ENCODE results near the gene GAB4.
A peak's percentile ranks its signal among the peaks of the same experiment; 100 is the strongest.
"Not testable (repeated sequence)": the region's sequence is repeated elsewhere in the genome, so short reads cannot be mapped to it uniquely, and the experiment has no call there.

GAB4 gene

DNA sequence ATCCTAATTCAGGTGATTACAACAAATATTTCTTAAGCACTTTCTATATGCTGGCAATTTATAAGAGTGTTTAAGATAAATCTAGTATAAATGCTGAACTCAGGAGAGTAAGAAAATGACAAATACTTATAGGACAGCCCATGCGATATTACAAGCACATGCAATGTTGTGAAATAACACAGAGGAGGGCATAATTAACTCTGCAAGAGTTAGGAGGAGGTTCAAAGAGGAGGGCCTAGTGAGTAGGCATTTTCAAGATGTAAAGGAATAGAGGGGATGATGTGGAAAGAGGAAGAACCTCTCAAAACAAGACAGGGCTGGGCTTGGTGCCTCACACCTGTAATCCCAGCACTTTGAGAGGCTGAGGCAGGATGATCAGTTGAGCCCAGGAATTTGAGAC lies 39.6 kb upstream of the GAB4 start:
- H3K27ac ChIP-seq (ENCODE audit: low read depth, low read length) = no peak overlapping the region
- no peaks in the 10 kb centered on the region for H3K36me3 ChIP-seq (ENCODE audit: control insufficient read depth, low read length)
- H3K79me2 ChIP-seq (ENCODE audit: control insufficient read depth, low read length) = no peaks in the 10 kb centered on the region
- TF ChIP-seq EZH2phosphoT487 (IDR thresholded peaks at IDR 0.05; ENCODE audit: borderline replicate concordance, low read length) = no peak
- TF ChIP-seq, protein P1, sequence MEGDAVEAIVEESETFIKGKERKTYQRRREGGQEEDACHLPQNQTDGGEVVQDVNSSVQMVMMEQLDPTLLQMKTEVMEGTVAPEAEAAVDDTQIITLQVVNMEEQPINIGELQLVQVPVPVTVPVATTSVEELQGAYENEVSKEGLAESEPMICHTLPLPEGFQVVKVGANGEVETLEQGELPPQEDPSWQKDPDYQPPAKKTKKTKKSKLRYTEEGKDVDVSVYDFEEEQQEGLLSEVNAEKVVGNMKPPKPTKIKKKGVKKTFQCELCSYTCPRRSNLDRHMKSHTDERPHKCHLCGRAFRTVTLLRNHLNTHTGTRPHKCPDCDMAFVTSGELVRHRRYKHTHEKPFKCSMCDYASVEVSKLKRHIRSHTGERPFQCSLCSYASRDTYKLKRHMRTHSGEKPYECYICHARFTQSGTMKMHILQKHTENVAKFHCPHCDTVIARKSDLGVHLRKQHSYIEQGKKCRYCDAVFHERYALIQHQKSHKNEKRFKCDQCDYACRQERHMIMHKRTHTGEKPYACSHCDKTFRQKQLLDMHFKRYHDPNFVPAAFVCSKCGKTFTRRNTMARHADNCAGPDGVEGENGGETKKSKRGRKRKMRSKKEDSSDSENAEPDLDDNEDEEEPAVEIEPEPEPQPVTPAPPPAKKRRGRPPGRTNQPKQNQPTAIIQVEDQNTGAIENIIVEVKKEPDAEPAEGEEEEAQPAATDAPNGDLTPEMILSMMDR (IDR thresholded peaks at IDR 0.05; ENCODE audit: low read depth, low read length, poor library complexity, severe bottlenecking) = no peak
- H3K4me2 ChIP-seq (ENCODE audit: low read length) = no peak overlapping the region
- no peaks in the 10 kb centered on the region for H3K27me3 ChIP-seq (ENCODE audit: control insufficient read depth, low read length)
- H4K20me1 ChIP-seq (ENCODE audit: control insufficient read depth, insufficient read depth, low read depth, low read length) = no peaks in the 10 kb centered on the region
- H3K4me1 ChIP-seq (ENCODE audit: control insufficient read depth, low read length) = peaks cover 57% of the 10 kb centered on the region
- no peak overlapping the region for H3K4me3 ChIP-seq (ENCODE audit: low read length)
- H3K9me3 ChIP-seq (ENCODE audit: control insufficient read depth, insufficient read depth, low read length) = no peaks in the 10 kb centered on the region
- H3F3A ChIP-seq (ENCODE audit: control insufficient read depth, insufficient read depth) = no peaks in the 10 kb centered on the region
- H3K9me2 ChIP-seq (replicated peaks; ENCODE audit: control insufficient read depth, low read length) = no peaks in the 10 kb centered on the region

DNA sequence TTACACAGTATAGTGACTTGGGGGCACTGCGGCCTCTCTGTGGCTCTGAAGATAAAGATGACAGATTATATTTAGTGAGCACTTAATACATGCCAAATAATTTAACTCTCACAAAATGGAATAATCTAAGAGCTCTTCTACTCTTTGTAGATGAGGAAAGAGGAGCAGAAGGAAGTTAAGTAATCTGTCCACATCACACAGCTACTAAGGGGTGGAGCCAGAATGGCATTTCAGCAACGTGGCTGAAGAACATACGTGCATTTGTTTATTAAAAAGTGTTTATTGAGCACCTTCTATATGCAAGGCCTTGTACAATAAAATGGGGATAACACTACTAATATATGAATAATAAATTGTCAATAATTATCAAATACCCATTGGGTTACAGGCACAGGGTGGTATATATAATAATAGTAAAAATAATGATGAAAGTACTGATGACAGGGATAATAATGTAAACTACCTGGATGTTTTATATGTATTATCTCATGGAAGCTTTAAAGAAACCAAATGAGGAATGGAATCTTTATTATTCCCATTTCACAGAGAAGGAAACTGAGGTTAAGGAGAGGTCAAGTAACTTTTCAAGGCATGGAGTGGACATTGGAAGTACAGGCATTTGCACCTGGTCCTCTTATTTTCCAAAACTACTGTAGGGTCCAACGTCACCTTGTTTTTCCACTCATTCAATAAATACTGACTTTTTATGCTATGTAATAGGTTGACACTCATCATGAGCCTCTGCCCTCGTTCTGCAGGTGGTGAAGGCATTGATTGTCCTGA lies 38.7 kb upstream of the GAB4 start:
- Histone ChIP-seq H3K4me2 (ENCODE audit: low read length) (no peak overlapping the region), H3F3A (ENCODE audit: control insufficient read depth, insufficient read depth) (no peaks in the 10 kb centered on the region), H3K79me2 (ENCODE audit: control insufficient read depth, low read length) (no peaks in the 10 kb centered on the region), H3K9me3 (ENCODE audit: control insufficient read depth, insufficient read depth, low read length) (no peaks in the 10 kb centered on the region), H4K20me1 (ENCODE audit: control insufficient read depth, insufficient read depth, low read depth, low read length) (no peaks in the 10 kb centered on the region), H3K9me2 (replicated peaks; ENCODE audit: control insufficient read depth, low read length) (no peaks in the 10 kb centered on the region), H3K27me3 (ENCODE audit: control insufficient read depth, low read length) (no peaks in the 10 kb centered on the region), H3K4me1 (ENCODE audit: control insufficient read depth, low read length) (peaks cover 63% of the 10 kb centered on the region), H3K4me3 (ENCODE audit: low read length) (no peak overlapping the region), H3K27ac (ENCODE audit: low read depth, low read length) (no peak overlapping the region), H3K36me3 (ENCODE audit: control insufficient read depth, low read length) (no peaks in the 10 kb centered on the region)
- TF ChIP-seq, protein P1 (IDR thresholded peaks at IDR 0.05; ENCODE audit: low read depth, low read length, poor library complexity, severe bottlenecking) = no peak
- TF ChIP-seq EZH2phosphoT487 (IDR thresholded peaks at IDR 0.05; ENCODE audit: borderline replicate concordance, low read length) = no peak

DNA sequence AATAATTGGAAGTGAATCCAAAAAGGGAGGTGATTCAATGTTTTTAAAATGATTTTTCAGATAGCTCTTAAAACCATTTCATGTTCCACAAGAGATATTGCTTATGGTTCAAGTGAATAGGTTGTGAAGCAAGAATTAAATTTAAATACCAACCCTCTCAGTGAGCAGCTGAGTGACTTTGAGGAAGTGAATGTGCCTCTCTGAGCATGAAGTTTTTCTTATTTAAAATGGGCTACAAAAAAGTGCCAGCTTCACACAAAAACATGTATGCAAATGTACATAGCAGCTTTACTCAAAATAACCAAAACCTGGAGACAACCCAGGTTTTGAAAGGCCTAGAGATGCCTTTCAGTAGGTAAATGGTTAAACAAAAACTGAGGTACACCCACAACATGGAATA lies 35.5 kb upstream of the GAB4 start:
- peak overlapping the region; percentile 25 for H3K27ac ChIP-seq (ENCODE audit: low read depth, low read length)
- peak overlapping the region; percentile 35 for H3K4me3 ChIP-seq (ENCODE audit: low read length)
- no peaks in the 10 kb centered on the region for H3K79me2 ChIP-seq (ENCODE audit: control insufficient read depth, low read length)
- H3K27me3 ChIP-seq (ENCODE audit: control insufficient read depth, low read length) = no peaks in the 10 kb centered on the region
- H3K4me1 ChIP-seq (ENCODE audit: control insufficient read depth, low read length) = peaks cover 61% of the 10 kb centered on the region
- peak overlapping the region; percentile 57 for H3K4me2 ChIP-seq (ENCODE audit: low read length)
- H3K9me2 ChIP-seq (replicated peaks; ENCODE audit: control insufficient read depth, low read length) = no peaks in the 10 kb centered on the region
- H3F3A ChIP-seq (ENCODE audit: control insufficient read depth, insufficient read depth) = 0 out of 2 replicates have a peak, but pooled peaks cover 1% of the 10 kb centered on the region
- TF ChIP-seq, protein P1 (IDR thresholded peaks at IDR 0.05; ENCODE audit: low read depth, low read length, poor library complexity, severe bottlenecking) = no peak
- no peak for TF ChIP-seq EZH2phosphoT487 (IDR thresholded peaks at IDR 0.05; ENCODE audit: borderline replicate concordance, low read length)
- H3K36me3 ChIP-seq (ENCODE audit: control insufficient read depth, low read length) = no peaks in the 10 kb centered on the region
- H4K20me1 ChIP-seq (ENCODE audit: control insufficient read depth, insufficient read depth, low read depth, low read length) = no peaks in the 10 kb centered on the region
- no peaks in the 10 kb centered on the region for H3K9me3 ChIP-seq (ENCODE audit: control insufficient read depth, insufficient read depth, low read length)

DNA sequence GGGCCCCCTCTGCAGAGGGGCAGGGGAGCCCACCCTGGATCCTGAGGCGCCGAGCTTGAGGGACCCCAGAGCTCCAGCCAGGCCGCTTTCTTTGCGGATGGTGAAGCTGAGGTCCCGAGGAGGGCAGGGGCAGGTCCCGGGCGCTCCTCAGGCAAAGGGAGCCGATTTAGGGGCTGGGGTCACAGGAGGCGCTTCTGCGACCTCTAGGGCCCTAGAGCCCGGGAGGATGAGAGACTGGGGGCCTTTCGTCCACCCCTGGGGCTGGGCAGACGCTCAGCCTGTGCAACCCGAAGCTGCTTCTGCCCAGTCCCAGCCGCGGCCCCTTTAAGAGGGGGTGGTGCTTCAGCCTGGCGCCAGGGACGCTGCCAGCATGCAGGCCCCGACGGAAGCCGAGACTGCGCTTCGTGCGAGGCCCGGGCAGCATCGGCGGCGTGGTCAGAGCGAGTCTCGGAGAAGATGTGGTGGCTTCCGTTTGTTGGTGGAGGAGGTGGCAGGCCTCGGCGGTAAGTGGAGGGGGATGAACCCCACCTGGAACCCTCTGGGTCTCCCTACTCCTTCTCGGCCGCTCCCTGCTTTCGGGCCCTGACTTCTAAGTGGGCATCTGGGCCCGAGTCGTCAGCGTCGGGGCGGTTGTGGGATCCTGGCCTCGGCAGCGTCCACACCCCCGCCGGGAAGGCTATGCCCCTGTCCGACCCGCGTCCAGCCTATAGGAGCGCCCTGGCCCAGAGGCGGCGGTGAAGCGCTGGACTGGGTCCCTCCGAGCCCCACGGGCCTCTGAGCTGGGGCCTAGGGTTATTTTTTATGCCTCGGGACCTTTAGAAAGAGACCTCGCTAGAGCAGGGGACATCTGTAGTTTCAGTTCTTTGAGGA lies 29.1 kb upstream of the GAB4 start:
- peak overlapping the region; percentile 33 for H3K4me2 ChIP-seq (ENCODE audit: low read length)
- not testable (repeated sequence) for H3K27me3 ChIP-seq (ENCODE audit: control insufficient read depth, low read length)

DNA sequence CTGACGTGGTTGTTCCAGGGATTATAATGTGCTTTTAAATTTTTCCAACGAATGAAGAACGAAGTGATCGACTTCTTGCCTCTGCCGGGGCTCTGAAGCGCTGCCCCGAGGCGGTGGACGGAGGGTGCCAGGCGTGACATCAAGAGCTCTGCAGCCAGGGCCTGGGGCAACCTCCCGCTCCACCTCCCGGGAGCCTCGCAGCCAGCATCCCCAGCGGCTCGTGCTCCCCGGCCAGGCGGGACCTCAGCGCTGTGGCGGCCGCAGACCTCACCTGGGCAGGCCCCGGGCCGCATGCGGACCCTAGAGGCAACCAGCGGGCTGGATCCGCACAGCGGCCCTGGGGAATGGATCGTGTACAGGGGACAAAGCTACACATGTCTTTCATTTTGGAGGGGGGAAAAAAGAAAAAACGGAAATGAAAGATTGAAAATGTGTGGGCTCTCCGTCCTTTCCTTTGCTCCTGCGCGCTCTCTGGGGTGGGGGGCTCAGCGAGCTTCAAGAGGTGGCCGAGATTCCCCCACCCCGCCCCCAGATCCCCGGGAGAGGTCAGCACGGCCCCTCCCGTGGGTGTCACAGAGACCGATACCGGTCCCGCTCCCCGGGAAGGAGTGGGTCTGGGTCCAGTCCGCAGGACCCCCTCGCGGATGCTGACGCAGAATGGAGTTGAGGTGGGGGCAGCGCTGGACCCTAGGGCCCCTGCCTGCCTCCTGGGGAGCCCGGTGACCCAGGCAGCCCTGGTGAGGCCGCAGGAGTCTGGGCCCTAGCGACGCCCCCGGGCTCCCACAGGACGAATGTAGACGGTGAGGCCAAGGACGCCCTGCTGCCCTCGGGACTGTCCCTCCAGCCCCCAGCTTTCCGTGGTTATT lies 28.2 kb upstream of the GAB4 start:
- peak overlapping the region; percentile 22; the same call in 1 of the 2 replicates for H3K4me3 ChIP-seq (ENCODE audit: low read length)

More for the DNA sequence above, 29.1 kb upstream of the GAB4 start:
- H3K36me3 ChIP-seq (ENCODE audit: control insufficient read depth, low read length); H3K79me2 ChIP-seq (ENCODE audit: control insufficient read depth, low read length); H3F3A ChIP-seq (ENCODE audit: control insufficient read depth, insufficient read depth); H3K9me3 ChIP-seq (ENCODE audit: control insufficient read depth, insufficient read depth, low read length); H3K27ac ChIP-seq (ENCODE audit: low read depth, low read length); H4K20me1 ChIP-seq (ENCODE audit: control insufficient read depth, insufficient read depth, low read depth, low read length); H3K9me2 ChIP-seq (replicated peaks; ENCODE audit: control insufficient read depth, low read length): not testable (repeated sequence)
- peaks cover 18% of the 10 kb centered on the region for H3K4me1 ChIP-seq (ENCODE audit: control insufficient read depth, low read length)
- H3K4me3 ChIP-seq (ENCODE audit: low read length) = peak overlapping the region; percentile 22; the same call in 1 of the 2 replicates

More for the DNA sequence above, 28.2 kb upstream of the GAB4 start:
- Histone ChIP-seq H3K4me1 (ENCODE audit: control insufficient read depth, low read length) (peaks cover 17% of the 10 kb centered on the region), H3K4me2 (ENCODE audit: low read length) (peak overlapping the region; percentile 21; the same call in 1 of the 2 replicates)
- H3K79me2 ChIP-seq (ENCODE audit: control insufficient read depth, low read length); H3K27ac ChIP-seq (ENCODE audit: low read depth, low read length); H3F3A ChIP-seq (ENCODE audit: control insufficient read depth, insufficient read depth); H3K9me2 ChIP-seq (replicated peaks; ENCODE audit: control insufficient read depth, low read length); H3K27me3 ChIP-seq (ENCODE audit: control insufficient read depth, low read length); H4K20me1 ChIP-seq (ENCODE audit: control insufficient read depth, insufficient read depth, low read depth, low read length); H3K36me3 ChIP-seq (ENCODE audit: control insufficient read depth, low read length); H3K9me3 ChIP-seq (ENCODE audit: control insufficient read depth, insufficient read depth, low read length): not testable (repeated sequence)

Data from DOHH2 (cell line).